ENCODE measurements around the gene ITFG1.

GRCh38 chr16:47470810-47471209, 9.9 kb upstream of the ITFG1 start:
- TF ChIP-seq, protein P1, sequence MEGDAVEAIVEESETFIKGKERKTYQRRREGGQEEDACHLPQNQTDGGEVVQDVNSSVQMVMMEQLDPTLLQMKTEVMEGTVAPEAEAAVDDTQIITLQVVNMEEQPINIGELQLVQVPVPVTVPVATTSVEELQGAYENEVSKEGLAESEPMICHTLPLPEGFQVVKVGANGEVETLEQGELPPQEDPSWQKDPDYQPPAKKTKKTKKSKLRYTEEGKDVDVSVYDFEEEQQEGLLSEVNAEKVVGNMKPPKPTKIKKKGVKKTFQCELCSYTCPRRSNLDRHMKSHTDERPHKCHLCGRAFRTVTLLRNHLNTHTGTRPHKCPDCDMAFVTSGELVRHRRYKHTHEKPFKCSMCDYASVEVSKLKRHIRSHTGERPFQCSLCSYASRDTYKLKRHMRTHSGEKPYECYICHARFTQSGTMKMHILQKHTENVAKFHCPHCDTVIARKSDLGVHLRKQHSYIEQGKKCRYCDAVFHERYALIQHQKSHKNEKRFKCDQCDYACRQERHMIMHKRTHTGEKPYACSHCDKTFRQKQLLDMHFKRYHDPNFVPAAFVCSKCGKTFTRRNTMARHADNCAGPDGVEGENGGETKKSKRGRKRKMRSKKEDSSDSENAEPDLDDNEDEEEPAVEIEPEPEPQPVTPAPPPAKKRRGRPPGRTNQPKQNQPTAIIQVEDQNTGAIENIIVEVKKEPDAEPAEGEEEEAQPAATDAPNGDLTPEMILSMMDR (IDR thresholded peaks at IDR 0.05): no peak
- no peak for TF ChIP-seq POLR2A (IDR thresholded peaks at IDR 0.05)

Measured in testis (tissue), 2 donors.